Caco-2 (cell line): ENCODE data around the gene CYB5A. TPM values are rescaled to one million over a fixed set of nuclear protein-coding genes. Genes with fewer than 3 reads are reported as not detected.

Source experiments
- BruUV-seq: library from RNA; stranded (reverse); fragments of 400-500 nt; replicated peaks from 2 replicates; lab custom pipeline; 2021; lab: Mats Ljungman, UMichigan
- CTCF ChIA-PET: fragments of 300-600 bp; sonication (Branson Sonifier 250); formaldehyde crosslinking; loops from one replicate; lab custom pipeline; 2022; ENCODE audit warnings: antibody characterized with exemption; lab: Charles Lee
- POLR2A ChIA-PET: fragments of 300-600 bp; sonication (Branson Sonifier 250); formaldehyde crosslinking; loops from one replicate; lab custom pipeline; 2022; ENCODE audit warnings: antibody characterized with exemption; lab: Charles Lee
- DNase-seq, 2 experiments: peaks; one replicate each; pipeline versions ENCODE4 v3.0.0 to v3.0.0-alpha.2; 2020 to 2022
- H3K27me3 ChIP-seq: replicated peaks from 2 replicates; pipeline ENCODE4 v1.6.0; 2011; ENCODE audit warnings: low read length; ENCODE audit not compliant: control insufficient read depth, insufficient read depth
- H3K36me3 ChIP-seq: 2 replicates; pipeline ENCODE4 v1.5.1; 2011; ENCODE audit warnings: low read length; ENCODE audit not compliant: control insufficient read depth, insufficient read depth
- H3K4me1 ChIP-seq: fragments of 250-450 bp; sonication (Bioruptor Pico); 2 replicates; pipeline ENCODE4 v1.5.1; 2020; ENCODE audit warnings: mild to moderate bottlenecking
- H3K4me3 ChIP-seq: 2 replicates; pipeline ENCODE4 v1.5.1; 2011; ENCODE audit warnings: low read depth, mild to moderate bottlenecking, control low read depth, low read length
- H3K9me3 ChIP-seq: fragments of 250-450 bp; sonication (Bioruptor Pico); 2 replicates; pipeline ENCODE4 v1.5.1; 2020; ENCODE audit warnings: mild to moderate bottlenecking, moderate library complexity
- H3K27ac Mint-ChIP-seq: one replicate; pipeline ENCODE4 v1.8.0; 2022; ENCODE audit warnings: mixed read lengths; ENCODE audit not compliant: unreplicated experiment
- H3K27me3 Mint-ChIP-seq: one replicate; pipeline ENCODE4 v1.8.0; 2022; ENCODE audit warnings: mixed read lengths; ENCODE audit not compliant: insufficient read depth, unreplicated experiment
- H3K36me3 Mint-ChIP-seq: one replicate; pipeline ENCODE4 v1.8.0; 2022; ENCODE audit warnings: mild to moderate bottlenecking, mixed read lengths; ENCODE audit not compliant: insufficient read depth, unreplicated experiment
- H3K4me1 Mint-ChIP-seq: one replicate; pipeline ENCODE4 v1.8.0; 2022; ENCODE audit warnings: low read depth, mixed read lengths; ENCODE audit not compliant: unreplicated experiment
- H3K4me3 Mint-ChIP-seq: one replicate; pipeline ENCODE4 v1.8.0; 2022; ENCODE audit warnings: mild to moderate bottlenecking, moderate library complexity, mixed read lengths; ENCODE audit not compliant: unreplicated experiment
- H3K9me3 Mint-ChIP-seq: one replicate; pipeline ENCODE4 v1.8.0; 2022; ENCODE audit warnings: mixed read lengths; ENCODE audit not compliant: unreplicated experiment
- CTCF ChIP-seq, 2 experiments: fragments of 200-600 bp in 1 of 2; IDR thresholded peaks; 1 replicate in 1 of 2; 2 replicates in 1 of 2; pipeline versions ENCODE4 v1.5.1 to v1.8.0; 2011 to 2022; ENCODE audit warnings: antibody characterized with exemption in 1 of 2, control low read depth in 1 of 2, inconsistent platforms in 1 of 2, low read depth in 1 of 2, low read length in 1 of 2, mild to moderate bottlenecking in 1 of 2, moderate library complexity in 1 of 2; ENCODE audit not compliant: insufficient read depth in 1 of 2, severe bottlenecking in 1 of 2, unreplicated experiment in 1 of 2
- intact Hi-C: fragments of 100-400 bp; cut with micrococcal nuclease; formaldehyde crosslinking; loops from one replicate; pipeline ENCODE4 v1.10.0; 2022; ENCODE audit not compliant: unreplicated experiment
- total RNA-seq: library from RNA; stranded (reverse); gene quantifications from 2 replicates; pipeline ENCODE4 v1.2.3, GENCODE V29; 2022

CYB5A gene
- total RNA-seq, 1 experiment from 2014 or later: 103 TPM

GRCh38 chr18:74229005-74229404 is 62.8 kb downstream of the CYB5A start:
- TF ChIP-seq CTCF (IDR thresholded peaks at IDR 0.05; ENCODE audit: insufficient read depth in 1 of 2, low read depth in 1 of 2, low read length in 1 of 2, severe bottlenecking in 1 of 2, unreplicated experiment in 1 of 2): no peak
- H3K27me3 Mint-ChIP-seq: no peaks in the 10 kb centered on the region
- no peaks in the 10 kb centered on the region for H3K9me3 Mint-ChIP-seq
- no peaks in the 10 kb centered on the region for H3K36me3 Mint-ChIP-seq
- DNase-seq: no peak
- POLR2A ChIA-PET: no interaction called here
- peaks cover 12% of the 10 kb centered on the region for H3K4me1 Mint-ChIP-seq
- H3K4me3 Mint-ChIP-seq: no peak overlapping the region
- Histone ChIP-seq H3K4me3 (no peak overlapping the region), H3K36me3 (no peaks in the 10 kb centered on the region), H3K27me3 (no peaks in the 10 kb centered on the region), H3K9me3 (no peaks in the 10 kb centered on the region), H3K4me1 (peaks cover 16% of the 10 kb centered on the region)
- intact Hi-C loops: no loop called here
- CTCF ChIA-PET: no interaction called here
- no peak overlapping the region for H3K27ac Mint-ChIP-seq
- no TSS peak for BruUV-seq

- Mint-ChIP-seq H3K4me1 (peaks cover 12% of the 10 kb centered on the region), H3K36me3 (peaks cover 4% of the 10 kb centered on the region), H3K9me3 (no peaks in the 10 kb centered on the region), H3K4me3 (no peak overlapping the region), H3K27me3 (no peaks in the 10 kb centered on the region), H3K27ac (no peak overlapping the region)
- DNase-seq: no peak
- H3K4me1 ChIP-seq: peaks cover 12% of the 10 kb centered on the region
- no TSS peak for BruUV-seq
- H3K4me3 ChIP-seq: no peak overlapping the region
- ChIA-PET CTCF (no interaction called here), POLR2A (no interaction called here)
- no peaks in the 10 kb centered on the region for H3K36me3 ChIP-seq
- intact Hi-C loops: no loop called here
- H3K27me3 ChIP-seq: no peaks in the 10 kb centered on the region
- no peaks in the 10 kb centered on the region for H3K9me3 ChIP-seq
- TF ChIP-seq CTCF (IDR thresholded peaks at IDR 0.05; ENCODE audit: insufficient read depth in 1 of 2, low read depth in 1 of 2, low read length in 1 of 2, severe bottlenecking in 1 of 2, unreplicated experiment in 1 of 2): no peak
These were observed 63.5 kb downstream of the CYB5A start for GRCh38 chr18:74228312-74228711.

GRCh38 chr18:74226666-74227065 is 65.1 kb downstream of the CYB5A start:
- no peak for TF ChIP-seq CTCF (IDR thresholded peaks at IDR 0.05; ENCODE audit: insufficient read depth in 1 of 2, low read depth in 1 of 2, low read length in 1 of 2, severe bottlenecking in 1 of 2, unreplicated experiment in 1 of 2)
- Mint-ChIP-seq H3K4me1 (peaks cover 12% of the 10 kb centered on the region), H3K36me3 (peaks cover 4% of the 10 kb centered on the region), H3K27me3 (no peaks in the 10 kb centered on the region), H3K27ac (no peak overlapping the region), H3K9me3 (no peaks in the 10 kb centered on the region), H3K4me3 (no peak overlapping the region)
- no peak for DNase-seq
- H3K9me3 ChIP-seq: no peaks in the 10 kb centered on the region
- BruUV-seq: no TSS peak
- no peak overlapping the region for H3K4me3 ChIP-seq
- no peaks in the 10 kb centered on the region for H3K27me3 ChIP-seq
- POLR2A ChIA-PET: no interaction called here
- H3K4me1 ChIP-seq: peaks cover 12% of the 10 kb centered on the region
- CTCF ChIA-PET: no interaction called here
- no peaks in the 10 kb centered on the region for H3K36me3 ChIP-seq
- intact Hi-C loops: no loop called here
